ENCODE measurements around the gene TUBGCP4.
"Not testable (repeated sequence)": the region's sequence is repeated elsewhere in the genome, so short reads cannot be mapped to it uniquely, and the experiment has no call there.

The TUBGCP4 gene

GRCh38 chr15:43370975-43371974, at the start of gene TUBGCP4, which contains the start of gene ZSCAN29:
Gene TUBGCP4, plus strand, starts transcription at chr15:43371101. Its CDS starts 254 bp downstream, at chr15:43371355.
Gene ZSCAN29, minus strand, starts transcription at chr15:43371043. Its CDS starts 1,130 bp downstream, at chr15:43369913.
- in situ Hi-C loops (cut with HindIII; ENCODE audit: low sequenced_read_pairs) = no loop called here

- in situ Hi-C loops (cut with HindIII; ENCODE audit: low sequenced_read_pairs) = no loop called here
These were observed 45.7 kb upstream of the TUBGCP4 start for GRCh38 chr15:43325039-43325684.

GRCh38 chr15:43329217-43329959, 41.5 kb upstream of the TUBGCP4 start:
- in situ Hi-C loops (cut with HindIII; ENCODE audit: low sequenced_read_pairs) = no loop called here

GRCh38 chr15:43329960-43330779, 40.7 kb upstream of the TUBGCP4 start, which contains the start of gene LCMT2:
Gene LCMT2, minus strand, starts transcription at chr15:43330573. Its CDS starts 84 bp downstream, at chr15:43330489.
- in situ Hi-C loops (cut with HindIII; ENCODE audit: low sequenced_read_pairs) = no loop called here

GRCh38 chr15:43330780-43331087, 40.2 kb upstream of the TUBGCP4 start:
- in situ Hi-C loops (cut with HindIII; ENCODE audit: low sequenced_read_pairs) = no loop called here

GRCh38 chr15:43346305-43346704, 24.6 kb upstream of the TUBGCP4 start:
- in situ Hi-C loops (cut with HindIII; ENCODE audit: low sequenced_read_pairs) = no loop called here

- in situ Hi-C loops (cut with HindIII; ENCODE audit: low sequenced_read_pairs) = no loop called here
These were observed 23.8 kb upstream of the TUBGCP4 start for GRCh38 chr15:43347114-43347513.

- in situ Hi-C loops (cut with HindIII; ENCODE audit: low sequenced_read_pairs) = no loop called here
These were observed 18.1 kb upstream of the TUBGCP4 start for GRCh38 chr15:43352693-43353382.

- in situ Hi-C loops (cut with HindIII; ENCODE audit: low sequenced_read_pairs) = no loop called here
These were observed 10.1 kb upstream of the TUBGCP4 start for GRCh38 chr15:43360821-43361220.

GRCh38 chr15:43361313-43361903, 9.5 kb upstream of the TUBGCP4 start:
- in situ Hi-C loops (cut with HindIII; ENCODE audit: low sequenced_read_pairs) = no loop called here

- in situ Hi-C loops (cut with HindIII; ENCODE audit: low sequenced_read_pairs) = no loop called here
These were observed 459 bp upstream of the TUBGCP4 start for GRCh38 chr15:43370310-43370974.

- in situ Hi-C loops (cut with HindIII; ENCODE audit: low sequenced_read_pairs) = loop anchor here (5.0 kb wide), 1 partner anchor 41 kb away; no protein-coding TSS in a partner anchor
These were observed 5.3 kb downstream of the TUBGCP4 start for GRCh38 chr15:43376017-43376705.

- in situ Hi-C loops (cut with HindIII; ENCODE audit: low sequenced_read_pairs) = loop anchor here (5.0 kb wide), 1 partner anchor 39 kb away; no protein-coding TSS in a partner anchor
These were observed 7.7 kb downstream of the TUBGCP4 start for GRCh38 chr15:43378601-43379000.

GRCh38 chr15:43382310-43382709, 11.4 kb downstream of the TUBGCP4 start:
- in situ Hi-C loops (cut with HindIII; ENCODE audit: low sequenced_read_pairs) = no loop called here

- in situ Hi-C loops (cut with HindIII; ENCODE audit: low sequenced_read_pairs) = no loop called here
These were observed 12.2 kb downstream of the TUBGCP4 start for GRCh38 chr15:43383070-43383469.

- in situ Hi-C loops (cut with HindIII; ENCODE audit: low sequenced_read_pairs) = no loop called here
These were observed 19.8 kb downstream of the TUBGCP4 start for GRCh38 chr15:43390723-43391122.

- in situ Hi-C loops (cut with HindIII; ENCODE audit: low sequenced_read_pairs) = not testable (repeated sequence)
These were observed 22.7 kb downstream of the TUBGCP4 start for GRCh38 chr15:43393592-43393991.

- in situ Hi-C loops (cut with HindIII; ENCODE audit: low sequenced_read_pairs) = no loop called here
These were observed 31.4 kb downstream of the TUBGCP4 start for GRCh38 chr15:43402255-43402654.
